ENCODE measurements around the gene DEUP1.
"Not testable (repeated sequence)": the region's sequence is repeated elsewhere in the genome, so short reads cannot be mapped to it uniquely, and the experiment has no call there.

The DEUP1 gene

DNA sequence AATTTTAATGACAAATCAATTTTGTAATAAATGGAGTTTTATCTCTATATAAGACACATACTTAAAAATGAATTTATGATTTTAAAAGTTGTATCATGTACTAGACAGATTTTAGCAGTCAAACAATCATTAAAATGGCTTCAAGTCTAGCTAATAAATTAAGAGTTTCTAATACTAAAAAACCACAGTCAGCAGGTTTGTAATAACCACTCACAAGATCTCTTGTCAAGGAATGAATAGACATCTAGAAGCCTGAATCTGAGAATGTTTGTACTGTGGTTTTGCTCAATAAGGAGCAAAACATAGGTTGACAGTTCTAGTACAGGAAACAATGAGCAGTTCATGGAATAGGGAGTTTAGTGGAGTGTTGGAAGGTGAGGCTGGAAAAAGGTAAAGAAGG, 81.2 kb downstream of the DEUP1 start:
- no peaks in the 10 kb centered on the region for H4K20me1 ChIP-seq (ENCODE audit: insufficient read depth)
- TF ChIP-seq, protein P1, sequence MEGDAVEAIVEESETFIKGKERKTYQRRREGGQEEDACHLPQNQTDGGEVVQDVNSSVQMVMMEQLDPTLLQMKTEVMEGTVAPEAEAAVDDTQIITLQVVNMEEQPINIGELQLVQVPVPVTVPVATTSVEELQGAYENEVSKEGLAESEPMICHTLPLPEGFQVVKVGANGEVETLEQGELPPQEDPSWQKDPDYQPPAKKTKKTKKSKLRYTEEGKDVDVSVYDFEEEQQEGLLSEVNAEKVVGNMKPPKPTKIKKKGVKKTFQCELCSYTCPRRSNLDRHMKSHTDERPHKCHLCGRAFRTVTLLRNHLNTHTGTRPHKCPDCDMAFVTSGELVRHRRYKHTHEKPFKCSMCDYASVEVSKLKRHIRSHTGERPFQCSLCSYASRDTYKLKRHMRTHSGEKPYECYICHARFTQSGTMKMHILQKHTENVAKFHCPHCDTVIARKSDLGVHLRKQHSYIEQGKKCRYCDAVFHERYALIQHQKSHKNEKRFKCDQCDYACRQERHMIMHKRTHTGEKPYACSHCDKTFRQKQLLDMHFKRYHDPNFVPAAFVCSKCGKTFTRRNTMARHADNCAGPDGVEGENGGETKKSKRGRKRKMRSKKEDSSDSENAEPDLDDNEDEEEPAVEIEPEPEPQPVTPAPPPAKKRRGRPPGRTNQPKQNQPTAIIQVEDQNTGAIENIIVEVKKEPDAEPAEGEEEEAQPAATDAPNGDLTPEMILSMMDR (conservative IDR thresholded peaks at IDR 0.05; ENCODE audit: low read depth, low read length): no peak
- H3K79me2 ChIP-seq (ENCODE audit: insufficient read depth, low read depth): no peaks in the 10 kb centered on the region
- H3K27ac ChIP-seq: no peak overlapping the region
- no peak overlapping the region for H2AFZ ChIP-seq (ENCODE audit: low read depth)
- no peak overlapping the region for H3K9ac ChIP-seq
- no peak overlapping the region for H3K4me2 ChIP-seq
- no peaks in the 10 kb centered on the region for H3K27me3 ChIP-seq (ENCODE audit: insufficient read depth, low read depth)
- H3K4me1 ChIP-seq (ENCODE audit: low read depth, poor library complexity, severe bottlenecking): no peaks in the 10 kb centered on the region
- no peak overlapping the region for H3K4me3 ChIP-seq (IDR thresholded peaks at IDR 0.05; ENCODE audit: insufficient read depth, low read depth, low read length)
- no peaks in the 10 kb centered on the region for H3K36me3 ChIP-seq (ENCODE audit: insufficient read depth)

DNA sequence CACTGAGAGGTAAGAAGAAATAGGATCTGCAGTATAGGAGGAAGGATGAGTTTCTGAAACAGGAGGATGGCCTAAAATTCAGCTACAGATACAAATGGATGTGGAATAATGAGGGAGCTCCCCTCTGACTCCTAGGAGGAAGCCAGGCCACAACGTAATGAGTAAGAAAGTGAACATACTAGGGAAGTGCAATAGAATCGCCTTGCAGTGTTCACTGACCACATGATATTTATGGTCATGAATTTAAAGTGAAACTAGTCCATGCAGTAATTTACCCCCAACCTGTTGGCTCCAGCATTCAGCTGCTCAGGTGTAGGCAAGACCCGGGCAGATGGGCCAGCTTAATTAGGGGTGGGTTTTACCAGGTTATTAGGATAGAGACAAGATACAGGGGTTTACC, 101.7 kb downstream of the DEUP1 start:
- H3K79me2 ChIP-seq (ENCODE audit: insufficient read depth, low read depth): no peaks in the 10 kb centered on the region
- H3K4me1 ChIP-seq (ENCODE audit: low read depth, poor library complexity, severe bottlenecking): no peaks in the 10 kb centered on the region
- H3K36me3 ChIP-seq (ENCODE audit: insufficient read depth): no peaks in the 10 kb centered on the region
- no peak overlapping the region for H2AFZ ChIP-seq (ENCODE audit: low read depth)
- no peak overlapping the region for H3K9ac ChIP-seq
- H3K27me3 ChIP-seq (ENCODE audit: insufficient read depth, low read depth): no peaks in the 10 kb centered on the region
- H3K4me3 ChIP-seq (IDR thresholded peaks at IDR 0.05; ENCODE audit: insufficient read depth, low read depth, low read length): no peak overlapping the region
- H3K27ac ChIP-seq: no peak overlapping the region
- no peaks in the 10 kb centered on the region for H4K20me1 ChIP-seq (ENCODE audit: insufficient read depth)
- TF ChIP-seq, protein P1 (conservative IDR thresholded peaks at IDR 0.05; ENCODE audit: low read depth, low read length): no peak
- no peak overlapping the region for H3K4me2 ChIP-seq

DNA sequence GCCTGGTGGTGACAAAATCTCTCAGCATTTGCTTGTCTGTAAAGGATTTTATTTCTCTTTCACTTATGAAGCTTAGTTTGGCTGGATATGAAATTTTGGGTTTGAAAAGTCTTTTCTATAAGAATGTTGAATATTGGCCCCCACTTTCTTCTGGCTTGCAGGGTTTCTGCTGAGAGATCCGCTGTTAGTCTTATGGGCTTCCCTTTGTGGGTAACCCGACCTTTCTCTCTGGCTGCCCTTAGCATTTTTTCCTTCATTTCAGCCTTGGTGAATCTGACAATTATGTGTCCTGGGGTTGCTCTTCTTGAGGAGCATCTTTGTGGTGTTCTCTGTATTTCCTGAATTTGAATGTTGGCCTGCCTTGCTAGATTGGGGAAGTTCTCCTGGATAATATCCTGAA, 112.7 kb downstream of the DEUP1 start:
- not testable (repeated sequence) for H3K4me3 ChIP-seq (IDR thresholded peaks at IDR 0.05; ENCODE audit: insufficient read depth, low read depth, low read length); H3K36me3 ChIP-seq (ENCODE audit: insufficient read depth); H3K9ac ChIP-seq; H3K27me3 ChIP-seq (ENCODE audit: insufficient read depth, low read depth); H3K27ac ChIP-seq; H3K79me2 ChIP-seq (ENCODE audit: insufficient read depth, low read depth); H3K4me1 ChIP-seq (ENCODE audit: low read depth, poor library complexity, severe bottlenecking); H3K4me2 ChIP-seq; H2AFZ ChIP-seq (ENCODE audit: low read depth); H4K20me1 ChIP-seq (ENCODE audit: insufficient read depth)

DNA sequence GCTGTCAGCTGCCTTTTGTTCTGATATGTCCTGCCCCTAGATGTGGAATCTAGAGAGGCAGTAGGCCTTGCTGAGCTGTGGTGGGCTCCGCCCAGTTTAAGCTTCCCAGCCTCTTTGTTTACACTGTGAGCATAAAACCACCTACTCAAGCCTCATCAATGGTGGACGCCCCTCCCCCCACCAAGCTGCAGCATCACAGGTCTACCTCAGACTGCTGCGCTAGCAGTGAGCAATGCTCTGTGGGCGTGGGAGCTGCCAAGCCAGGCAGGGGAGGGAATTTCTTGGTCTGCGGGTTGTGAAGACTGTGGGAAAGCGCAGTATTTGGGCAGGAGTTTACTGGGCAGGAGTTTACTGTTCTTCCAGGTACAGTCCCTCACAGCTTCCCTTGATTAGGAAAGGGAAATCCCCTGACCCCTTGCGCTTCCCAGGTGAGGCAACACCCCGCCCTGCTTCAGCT, 114.1 kb downstream of the DEUP1 start:
- Histone ChIP-seq H3K79me2 (ENCODE audit: insufficient read depth, low read depth) (no peaks in the 10 kb centered on the region), H3K27ac (no peak overlapping the region), H3K9ac (no peak overlapping the region), H3K4me3 (IDR thresholded peaks at IDR 0.05; ENCODE audit: insufficient read depth, low read depth, low read length) (no peak overlapping the region), H4K20me1 (ENCODE audit: insufficient read depth) (no peaks in the 10 kb centered on the region), H3K4me2 (no peak overlapping the region), H3K27me3 (ENCODE audit: insufficient read depth, low read depth) (no peaks in the 10 kb centered on the region), H3K4me1 (ENCODE audit: low read depth, poor library complexity, severe bottlenecking) (no peaks in the 10 kb centered on the region), H2AFZ (ENCODE audit: low read depth) (no peak overlapping the region), H3K36me3 (ENCODE audit: insufficient read depth) (no peaks in the 10 kb centered on the region)
- TF ChIP-seq, protein P1 (conservative IDR thresholded peaks at IDR 0.05; ENCODE audit: low read depth, low read length): no peak

DNA sequence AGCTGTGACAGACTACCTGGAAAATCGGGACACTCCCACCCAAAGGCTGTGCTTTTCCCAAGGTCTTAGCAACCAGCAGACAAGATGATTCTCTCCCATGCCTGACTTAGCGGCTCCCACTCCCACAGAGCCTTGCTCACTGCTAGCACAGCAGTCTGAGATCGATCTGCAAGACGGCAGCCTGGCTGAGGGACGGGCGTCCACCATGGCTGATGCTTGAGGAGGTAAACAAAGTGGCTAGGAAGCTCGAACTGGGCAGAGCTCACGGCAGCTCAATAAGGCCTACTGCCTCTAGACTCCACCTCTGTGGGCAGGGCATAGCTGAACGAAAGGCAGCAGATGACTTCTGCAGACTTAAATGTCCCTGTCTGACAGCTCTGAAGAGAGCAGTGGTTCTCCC, 127.7 kb downstream of the DEUP1 start:
- H3K4me2 ChIP-seq: no peak overlapping the region
- TF ChIP-seq, protein P1 (conservative IDR thresholded peaks at IDR 0.05; ENCODE audit: low read depth, low read length): no peak
- H2AFZ ChIP-seq (ENCODE audit: low read depth): no peak overlapping the region
- no peak overlapping the region for H3K4me3 ChIP-seq (IDR thresholded peaks at IDR 0.05; ENCODE audit: insufficient read depth, low read depth, low read length)
- H4K20me1 ChIP-seq (ENCODE audit: insufficient read depth): no peaks in the 10 kb centered on the region
- no peak overlapping the region for H3K9ac ChIP-seq
- no peaks in the 10 kb centered on the region for H3K27me3 ChIP-seq (ENCODE audit: insufficient read depth, low read depth)
- H3K27ac ChIP-seq: no peak overlapping the region
- no peaks in the 10 kb centered on the region for H3K4me1 ChIP-seq (ENCODE audit: low read depth, poor library complexity, severe bottlenecking)
- H3K36me3 ChIP-seq (ENCODE audit: insufficient read depth): no peaks in the 10 kb centered on the region
- no peaks in the 10 kb centered on the region for H3K79me2 ChIP-seq (ENCODE audit: insufficient read depth, low read depth)

DNA sequence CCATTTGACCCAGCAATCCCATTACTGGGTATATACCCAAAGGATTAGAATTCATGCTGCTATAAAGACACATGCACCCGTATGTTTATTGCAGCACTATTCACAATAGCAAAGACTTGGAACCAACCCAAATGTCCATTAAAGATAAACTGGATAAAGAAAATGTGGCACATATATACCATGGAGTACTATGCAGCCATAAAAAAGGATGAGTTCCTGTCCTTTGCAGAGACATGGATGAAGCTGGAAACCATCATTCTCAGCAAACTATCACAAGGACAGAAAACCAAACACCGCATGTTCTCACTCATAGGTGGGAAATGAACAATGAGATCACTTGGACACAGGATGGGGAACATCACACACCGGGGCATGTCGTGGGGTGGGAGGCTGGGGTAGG, 133.1 kb downstream of the DEUP1 start:
- not testable (repeated sequence) for H3K4me1 ChIP-seq (ENCODE audit: low read depth, poor library complexity, severe bottlenecking); H3K4me3 ChIP-seq (IDR thresholded peaks at IDR 0.05; ENCODE audit: insufficient read depth, low read depth, low read length); H3K4me2 ChIP-seq; H3K27me3 ChIP-seq (ENCODE audit: insufficient read depth, low read depth); H3K9ac ChIP-seq; H3K79me2 ChIP-seq (ENCODE audit: insufficient read depth, low read depth); H3K36me3 ChIP-seq (ENCODE audit: insufficient read depth); H4K20me1 ChIP-seq (ENCODE audit: insufficient read depth); H3K27ac ChIP-seq; H2AFZ ChIP-seq (ENCODE audit: low read depth)
